Measurements from ENCODE around the gene NFASC.

Gene NFASC

GRCh38 chr1:204836856-204837255 is 33.8 kb upstream of the NFASC start:
- Histone ChIP-seq H3K4me3 (ENCODE audit: low read depth in 1 of 2, low read length in 2 of 2) (no peak overlapping the region), H3K4me1 (ENCODE audit: insufficient read depth, low read length) (no peaks in the 10 kb centered on the region), H3K27me3 (ENCODE audit: control insufficient read depth in 1 of 2, insufficient read depth in 2 of 2, low read length in 2 of 2) (no peaks in the 10 kb centered on the region), H3K9me3 (ENCODE audit: low read length) (no peaks in the 10 kb centered on the region), H3K27ac (ENCODE audit: low read depth, low read length) (no peak overlapping the region), H3K9ac (ENCODE audit: low read length) (no peak overlapping the region), H3K36me3 (ENCODE audit: insufficient read depth, low read length) (no peaks in the 10 kb centered on the region)

- Histone ChIP-seq H3K27ac (ENCODE audit: low read depth, low read length) (no peak overlapping the region), H3K9ac (ENCODE audit: low read length) (no peak overlapping the region), H3K4me1 (ENCODE audit: insufficient read depth, low read length) (peaks cover under 1% of the 10 kb centered on the region), H3K9me3 (ENCODE audit: low read length) (no peaks in the 10 kb centered on the region), H3K4me3 (ENCODE audit: low read depth in 1 of 2, low read length in 2 of 2) (no peak overlapping the region), H3K27me3 (ENCODE audit: control insufficient read depth in 1 of 2, insufficient read depth in 2 of 2, low read length in 2 of 2) (no peaks in the 10 kb centered on the region), H3K36me3 (ENCODE audit: insufficient read depth, low read length) (no peaks in the 10 kb centered on the region)
Measured at GRCh38 chr1:204837440-204838084, 33.1 kb upstream of the NFASC start.

- Histone ChIP-seq H3K27ac (ENCODE audit: low read depth, low read length) (no peak overlapping the region), H3K4me1 (ENCODE audit: insufficient read depth, low read length) (peaks cover 5% of the 10 kb centered on the region), H3K9ac (ENCODE audit: low read length) (no peak overlapping the region), H3K4me3 (ENCODE audit: low read depth in 1 of 2, low read length in 2 of 2) (no peak overlapping the region), H3K27me3 (ENCODE audit: control insufficient read depth in 1 of 2, insufficient read depth in 2 of 2, low read length in 2 of 2) (no peaks in the 10 kb centered on the region), H3K36me3 (ENCODE audit: insufficient read depth, low read length) (no peaks in the 10 kb centered on the region), H3K9me3 (ENCODE audit: low read length) (no peaks in the 10 kb centered on the region)
Measured at GRCh38 chr1:204841316-204841715, 29.3 kb upstream of the NFASC start.

- Histone ChIP-seq H3K9me3 (ENCODE audit: low read length) (no peaks in the 10 kb centered on the region), H3K36me3 (ENCODE audit: insufficient read depth, low read length) (no peaks in the 10 kb centered on the region), H3K27ac (ENCODE audit: low read depth, low read length) (no peak overlapping the region), H3K4me1 (ENCODE audit: insufficient read depth, low read length) (peaks cover 5% of the 10 kb centered on the region), H3K27me3 (ENCODE audit: control insufficient read depth in 1 of 2, insufficient read depth in 2 of 2, low read length in 2 of 2) (no peaks in the 10 kb centered on the region), H3K9ac (ENCODE audit: low read length) (no peak overlapping the region), H3K4me3 (ENCODE audit: low read depth in 1 of 2, low read length in 2 of 2) (no peak overlapping the region)
Measured at GRCh38 chr1:204841798-204842197, 28.9 kb upstream of the NFASC start.

- Histone ChIP-seq H3K27me3 (ENCODE audit: control insufficient read depth in 1 of 2, insufficient read depth in 2 of 2, low read length in 2 of 2) (no peaks in the 10 kb centered on the region), H3K4me3 (ENCODE audit: low read depth in 1 of 2, low read length in 2 of 2) (no peak overlapping the region), H3K4me1 (ENCODE audit: insufficient read depth, low read length) (peaks cover 5% of the 10 kb centered on the region), H3K27ac (ENCODE audit: low read depth, low read length) (no peak overlapping the region), H3K9ac (ENCODE audit: low read length) (no peak overlapping the region), H3K9me3 (ENCODE audit: low read length) (no peaks in the 10 kb centered on the region), H3K36me3 (ENCODE audit: insufficient read depth, low read length) (no peaks in the 10 kb centered on the region)
Measured at GRCh38 chr1:204842369-204842768, 28.3 kb upstream of the NFASC start.

GRCh38 chr1:204842892-204843291 is 27.8 kb upstream of the NFASC start:
- peaks cover 5% of the 10 kb centered on the region for H3K4me1 ChIP-seq (ENCODE audit: insufficient read depth, low read length)
- H3K36me3 ChIP-seq (ENCODE audit: insufficient read depth, low read length) = no peaks in the 10 kb centered on the region
- H3K27ac ChIP-seq (ENCODE audit: low read depth, low read length) = no peak overlapping the region
- no peak overlapping the region for H3K9ac ChIP-seq (ENCODE audit: low read length)
- H3K9me3 ChIP-seq (ENCODE audit: low read length) = no peaks in the 10 kb centered on the region
- H3K27me3 ChIP-seq (ENCODE audit: control insufficient read depth in 1 of 2, insufficient read depth in 2 of 2, low read length in 2 of 2) = no peaks in the 10 kb centered on the region
- H3K4me3 ChIP-seq (ENCODE audit: low read depth in 1 of 2, low read length in 2 of 2) = no peak overlapping the region

- no peaks in the 10 kb centered on the region for H3K27me3 ChIP-seq (ENCODE audit: control insufficient read depth in 1 of 2, insufficient read depth in 2 of 2, low read length in 2 of 2)
- H3K9ac ChIP-seq (ENCODE audit: low read length) = no peak overlapping the region
- H3K4me3 ChIP-seq (ENCODE audit: low read depth in 1 of 2, low read length in 2 of 2) = no peak overlapping the region
- H3K27ac ChIP-seq (ENCODE audit: low read depth, low read length) = no peak overlapping the region
- H3K9me3 ChIP-seq (ENCODE audit: low read length) = no peaks in the 10 kb centered on the region
- H3K36me3 ChIP-seq (ENCODE audit: insufficient read depth, low read length) = no peaks in the 10 kb centered on the region
- H3K4me1 ChIP-seq (ENCODE audit: insufficient read depth, low read length) = peaks cover 5% of the 10 kb centered on the region
Measured at GRCh38 chr1:204846546-204846945, 24.1 kb upstream of the NFASC start.

GRCh38 chr1:204848579-204848978 is 22.1 kb upstream of the NFASC start:
- H3K27me3 ChIP-seq (ENCODE audit: control insufficient read depth in 1 of 2, insufficient read depth in 2 of 2, low read length in 2 of 2) = no peaks in the 10 kb centered on the region
- H3K36me3 ChIP-seq (ENCODE audit: insufficient read depth, low read length) = no peaks in the 10 kb centered on the region
- H3K9ac ChIP-seq (ENCODE audit: low read length) = no peak overlapping the region
- H3K9me3 ChIP-seq (ENCODE audit: low read length) = no peaks in the 10 kb centered on the region
- H3K4me1 ChIP-seq (ENCODE audit: insufficient read depth, low read length) = no peaks in the 10 kb centered on the region
- H3K4me3 ChIP-seq (ENCODE audit: low read depth in 1 of 2, low read length in 2 of 2) = no peak overlapping the region
- no peak overlapping the region for H3K27ac ChIP-seq (ENCODE audit: low read depth, low read length)

GRCh38 chr1:204852854-204853253 is 17.8 kb upstream of the NFASC start:
- Histone ChIP-seq H3K27me3 (ENCODE audit: control insufficient read depth in 1 of 2, insufficient read depth in 2 of 2, low read length in 2 of 2) (no peaks in the 10 kb centered on the region), H3K27ac (ENCODE audit: low read depth, low read length) (no peak overlapping the region), H3K36me3 (ENCODE audit: insufficient read depth, low read length) (no peaks in the 10 kb centered on the region), H3K9me3 (ENCODE audit: low read length) (no peaks in the 10 kb centered on the region), H3K4me1 (ENCODE audit: insufficient read depth, low read length) (no peaks in the 10 kb centered on the region), H3K9ac (ENCODE audit: low read length) (no peak overlapping the region), H3K4me3 (ENCODE audit: low read depth in 1 of 2, low read length in 2 of 2) (no peak overlapping the region)

- Histone ChIP-seq H3K36me3 (ENCODE audit: insufficient read depth, low read length) (no peaks in the 10 kb centered on the region), H3K9ac (ENCODE audit: low read length) (no peak overlapping the region), H3K4me1 (ENCODE audit: insufficient read depth, low read length) (no peaks in the 10 kb centered on the region), H3K27ac (ENCODE audit: low read depth, low read length) (no peak overlapping the region), H3K4me3 (ENCODE audit: low read depth in 1 of 2, low read length in 2 of 2) (no peak overlapping the region), H3K27me3 (ENCODE audit: control insufficient read depth in 1 of 2, insufficient read depth in 2 of 2, low read length in 2 of 2) (no peaks in the 10 kb centered on the region), H3K9me3 (ENCODE audit: low read length) (no peaks in the 10 kb centered on the region)
Measured at GRCh38 chr1:204853436-204853835, 17.2 kb upstream of the NFASC start.

- no peaks in the 10 kb centered on the region for H3K36me3 ChIP-seq (ENCODE audit: insufficient read depth, low read length)
- H3K27me3 ChIP-seq (ENCODE audit: control insufficient read depth in 1 of 2, insufficient read depth in 2 of 2, low read length in 2 of 2) = no peaks in the 10 kb centered on the region
- no peak overlapping the region for H3K27ac ChIP-seq (ENCODE audit: low read depth, low read length)
- no peak overlapping the region for H3K4me3 ChIP-seq (ENCODE audit: low read depth in 1 of 2, low read length in 2 of 2)
- no peaks in the 10 kb centered on the region for H3K4me1 ChIP-seq (ENCODE audit: insufficient read depth, low read length)
- H3K9me3 ChIP-seq (ENCODE audit: low read length) = no peaks in the 10 kb centered on the region
- no peak overlapping the region for H3K9ac ChIP-seq (ENCODE audit: low read length)
Measured at GRCh38 chr1:204854286-204854685, 16.4 kb upstream of the NFASC start.

GRCh38 chr1:204858363-204858821 is 12.3 kb upstream of the NFASC start:
- H3K27me3 ChIP-seq (ENCODE audit: control insufficient read depth in 1 of 2, insufficient read depth in 2 of 2, low read length in 2 of 2) = no peaks in the 10 kb centered on the region
- H3K27ac ChIP-seq (ENCODE audit: low read depth, low read length) = no peak overlapping the region
- H3K9ac ChIP-seq (ENCODE audit: low read length) = no peak overlapping the region
- H3K9me3 ChIP-seq (ENCODE audit: low read length) = no peaks in the 10 kb centered on the region
- H3K4me1 ChIP-seq (ENCODE audit: insufficient read depth, low read length) = no peaks in the 10 kb centered on the region
- no peak overlapping the region for H3K4me3 ChIP-seq (ENCODE audit: low read depth in 1 of 2, low read length in 2 of 2)
- no peaks in the 10 kb centered on the region for H3K36me3 ChIP-seq (ENCODE audit: insufficient read depth, low read length)

Data from muscle layer of colon (tissue), 2 donors.